HG02798 (cell line): ENCODE results near the gene LALBA.
"Not testable (repeated sequence)": the region's sequence is repeated elsewhere in the genome, so short reads cannot be mapped to it uniquely, and the experiment has no call there.

Experiments
- ATAC-seq: cut with Tn5 transposase; IDR thresholded peaks from one replicate; pipeline ENCODE4 v1.9.1; 2021; ENCODE audit warnings: mild to moderate bottlenecking; ENCODE audit not compliant: unreplicated experiment, poor library complexity

LALBA gene

DNA sequence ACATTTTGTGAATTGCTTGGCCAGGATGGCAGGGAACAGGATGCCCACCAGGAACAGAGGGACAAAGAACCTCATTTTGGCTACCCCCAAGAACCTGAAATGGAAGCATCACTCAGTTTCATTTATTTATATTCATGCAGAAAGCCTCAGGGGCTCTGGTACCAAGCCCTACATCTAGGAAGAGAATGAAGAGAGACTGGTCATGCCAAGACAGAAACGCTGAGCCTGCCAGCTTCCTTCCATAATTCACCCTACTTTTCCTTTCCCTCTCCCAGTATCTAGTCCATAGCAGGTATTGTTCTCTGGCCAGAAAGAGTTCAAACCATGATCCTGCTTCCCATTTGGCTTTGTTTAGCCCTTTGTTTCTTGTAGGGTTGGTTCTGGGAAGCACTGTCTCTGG is at the start of gene LALBA:
Gene LALBA (minus strand): TSS at position 101 of the 400 bp plus-strand sequence. CDS start 26 bp downstream, at position 75.
- ATAC-seq = no peak

DNA sequence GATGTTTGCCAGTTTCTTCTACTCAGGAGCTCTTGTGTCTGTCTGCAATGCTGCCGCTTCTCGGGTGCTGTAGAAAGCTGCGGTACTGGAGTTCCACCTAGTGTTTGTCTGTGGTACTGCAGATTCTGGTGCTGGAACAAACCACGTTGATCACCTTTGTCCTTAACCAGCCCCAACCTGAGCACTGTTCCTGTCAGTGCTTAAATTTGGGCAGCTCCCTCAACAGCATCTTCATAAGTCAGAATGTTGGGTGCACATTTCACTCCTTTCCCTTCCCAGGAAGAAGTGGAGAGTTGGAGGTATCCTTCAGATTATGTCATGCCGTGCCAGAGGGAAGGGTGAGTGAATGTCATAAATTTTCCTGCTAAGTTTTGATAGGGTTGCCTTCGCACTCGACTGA is 48.7 kb upstream of the LALBA start:
- peak; percentile 71 for ATAC-seq

DNA sequence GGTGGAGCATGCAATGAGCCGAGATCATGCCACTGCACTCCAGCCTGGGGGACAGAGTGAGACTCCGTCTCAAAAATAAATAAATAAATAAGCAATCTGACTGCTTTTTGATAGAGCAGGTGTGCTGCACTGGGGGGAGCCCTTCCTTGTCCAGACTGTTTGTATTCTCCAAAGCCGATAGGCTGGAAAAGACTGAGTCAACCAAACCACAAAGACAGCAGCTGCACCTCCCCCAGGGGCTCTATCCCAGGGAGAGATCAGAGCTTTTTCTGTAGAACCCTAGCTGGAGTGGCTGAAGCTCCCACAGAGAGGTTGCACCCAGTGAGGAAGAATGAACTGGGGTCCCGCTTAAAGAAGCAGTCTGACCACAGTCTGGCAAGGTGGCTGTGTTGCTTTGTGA is 45.8 kb upstream of the LALBA start:
- ATAC-seq = no peak

DNA sequence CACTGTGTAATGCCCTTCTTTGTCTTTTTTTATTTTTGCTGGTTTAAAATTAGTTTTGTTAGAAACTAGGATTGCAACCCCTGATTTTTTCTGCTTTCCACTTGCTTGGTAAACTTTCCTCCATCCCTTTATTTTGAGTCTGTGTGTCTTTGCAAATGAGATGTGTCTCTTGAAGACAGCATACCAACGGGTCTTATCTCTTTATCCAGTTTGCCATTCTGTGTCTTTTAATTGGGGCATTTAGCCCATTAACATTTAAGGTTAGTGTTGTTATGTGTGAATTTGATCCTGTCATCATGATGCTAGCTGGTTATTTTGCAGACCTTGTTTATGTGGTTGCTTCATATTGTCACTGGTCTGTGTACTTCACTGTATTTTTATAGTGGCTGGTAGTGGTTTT is 43.5 kb upstream of the LALBA start:
- ATAC-seq = no peak

DNA sequence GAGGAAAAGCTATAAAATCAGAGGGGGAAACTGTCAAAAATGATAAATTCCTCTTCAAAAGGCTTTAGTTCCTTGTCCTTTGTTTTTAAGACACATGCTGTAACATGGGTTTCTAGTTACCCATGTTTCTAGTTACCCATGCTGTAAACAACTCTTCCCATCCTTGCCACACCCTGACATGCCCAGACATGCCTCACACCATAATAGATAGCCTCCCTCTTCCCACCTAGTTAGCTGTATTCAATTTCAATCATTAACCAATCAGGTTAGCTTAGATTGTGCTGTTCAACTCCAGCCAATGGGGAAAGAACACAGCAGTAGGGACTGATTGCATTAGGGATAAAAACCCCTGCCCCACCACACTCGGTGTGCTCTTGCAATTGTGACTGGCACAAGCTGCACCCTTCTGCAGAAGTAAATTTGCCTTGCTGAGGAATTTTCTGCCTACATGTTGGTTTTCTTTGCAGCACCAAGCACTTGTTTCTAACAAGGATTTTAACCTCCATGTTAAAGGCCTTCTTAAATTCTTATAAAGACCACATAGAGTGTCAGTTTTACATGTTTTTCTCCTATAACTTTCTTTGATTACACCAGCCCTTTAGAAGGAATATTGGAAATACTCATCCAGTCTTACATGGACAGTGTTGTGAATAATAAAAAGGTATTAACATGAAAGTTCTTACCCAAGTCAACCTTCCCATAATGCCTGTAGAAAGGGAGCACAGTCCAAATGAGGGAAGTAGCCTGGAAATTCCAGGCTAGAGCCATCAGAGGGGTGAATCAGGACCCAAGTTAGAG is 32.5 kb upstream of the LALBA start:
- no peak for ATAC-seq

DNA sequence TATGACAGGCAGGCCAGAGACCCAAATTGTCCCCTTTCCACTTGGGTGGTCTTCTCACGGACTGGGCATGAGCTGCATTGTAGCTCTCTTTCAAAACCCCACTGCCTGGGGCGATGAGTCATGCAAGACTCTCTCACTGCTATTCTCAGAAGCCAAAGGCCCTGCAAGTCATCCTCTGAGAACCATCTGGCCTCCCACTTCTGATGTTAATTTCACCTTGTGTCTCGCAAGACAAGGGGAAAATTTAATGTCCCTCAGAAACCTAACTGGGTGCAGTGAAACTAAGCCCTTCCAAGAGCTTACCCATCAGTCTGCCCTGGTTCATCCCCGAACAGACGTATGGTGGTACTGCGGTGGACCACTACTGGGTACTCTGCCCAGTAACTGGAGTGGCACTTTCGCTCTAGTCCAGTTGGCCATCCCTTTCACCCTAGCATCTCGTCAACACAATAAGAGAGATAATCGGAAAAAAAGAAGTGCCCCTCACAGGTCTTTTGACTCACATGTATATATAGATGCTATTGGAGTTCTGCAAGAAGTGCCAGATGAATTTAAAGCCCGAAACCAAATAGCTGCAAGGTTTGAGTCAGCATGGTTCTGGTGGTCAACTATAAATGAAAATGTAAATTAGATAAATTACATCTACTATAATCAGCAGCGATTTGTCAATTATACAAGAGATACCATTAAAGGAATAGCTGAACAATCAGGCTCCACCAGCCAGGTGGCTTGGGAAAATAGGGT is 31.3 kb upstream of the LALBA start:
- peak; percentile 90 for ATAC-seq

DNA sequence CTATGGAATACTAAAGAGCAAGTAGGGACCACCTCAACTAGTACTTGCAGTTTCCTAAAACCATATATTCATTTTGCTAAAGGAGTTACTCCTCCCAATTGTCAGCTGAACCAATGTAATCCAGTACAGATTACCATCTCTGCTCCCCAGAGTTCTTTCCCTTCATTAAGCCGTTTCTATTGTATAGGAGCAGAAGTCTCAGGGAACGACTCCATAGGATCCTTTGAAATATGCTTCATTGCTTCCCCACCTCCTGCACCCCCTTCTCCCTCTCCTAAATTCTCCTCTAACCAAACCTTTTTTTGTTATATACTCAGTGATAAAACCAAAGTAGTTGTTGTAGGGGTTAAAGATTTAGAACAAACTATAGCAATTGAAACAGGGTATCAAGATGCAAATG is 30.7 kb upstream of the LALBA start:
- ATAC-seq = no peak

DNA sequence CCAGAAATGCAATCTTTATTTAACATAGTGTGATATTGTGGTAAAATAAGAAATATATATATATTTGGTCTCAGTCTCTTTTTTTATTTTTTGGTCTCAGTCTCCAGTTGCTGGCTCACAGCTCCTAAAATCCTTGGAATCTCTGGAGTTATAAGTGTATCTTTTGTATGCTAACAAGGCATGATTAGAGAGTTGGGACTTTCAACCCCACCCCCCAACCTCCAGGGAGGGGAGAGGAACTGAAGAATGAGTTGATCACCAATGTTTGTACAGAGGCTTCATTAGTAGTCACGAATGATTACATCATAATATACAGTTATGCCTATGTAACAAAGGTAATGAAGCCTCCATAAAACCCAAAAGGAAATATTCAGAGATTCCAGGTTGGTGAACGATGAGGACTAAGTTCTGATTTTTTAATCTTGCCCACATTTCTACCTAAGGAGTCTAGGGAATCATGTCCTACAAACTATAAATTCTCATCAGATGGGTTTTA is 22.8 kb upstream of the LALBA start:
- ATAC-seq = no peak

DNA sequence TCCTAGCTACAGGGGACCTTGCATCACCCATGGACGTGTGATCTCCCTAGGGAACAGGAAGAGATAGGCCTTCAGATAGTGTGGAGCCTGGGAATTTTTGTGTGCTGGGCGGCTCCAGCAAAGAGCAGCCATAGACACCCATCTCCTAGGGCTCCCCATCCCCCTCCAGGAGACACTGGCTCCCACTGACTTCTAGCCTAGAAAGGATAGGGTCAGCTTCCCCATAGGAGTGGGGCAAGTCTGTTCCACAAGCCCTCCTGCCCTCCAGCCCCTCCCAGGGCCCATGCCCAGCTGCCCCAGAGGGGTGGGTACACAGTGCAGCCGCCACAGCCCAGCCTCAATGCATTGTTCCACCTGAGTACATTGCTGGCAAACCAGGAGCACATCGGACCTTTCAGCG is 16.5 kb upstream of the LALBA start:
- ATAC-seq = no peak

DNA sequence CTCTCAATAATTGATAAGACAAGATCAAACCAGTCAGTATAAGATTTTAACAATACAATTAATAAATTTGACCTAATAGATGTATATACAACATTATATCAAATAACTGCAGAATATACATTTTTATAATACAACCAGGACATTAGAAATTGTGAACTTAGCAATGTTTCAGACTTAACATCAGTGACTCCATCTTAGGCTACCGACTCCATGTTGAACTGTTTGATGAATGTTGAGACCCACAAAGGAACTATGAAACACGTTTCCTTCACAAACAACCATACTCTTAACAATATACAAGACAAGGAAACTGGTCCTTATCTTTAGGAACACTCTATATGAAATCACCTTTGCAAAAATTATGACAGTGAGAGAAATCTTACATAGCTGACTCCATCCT is 13.9 kb upstream of the LALBA start:
- no peak for ATAC-seq

DNA sequence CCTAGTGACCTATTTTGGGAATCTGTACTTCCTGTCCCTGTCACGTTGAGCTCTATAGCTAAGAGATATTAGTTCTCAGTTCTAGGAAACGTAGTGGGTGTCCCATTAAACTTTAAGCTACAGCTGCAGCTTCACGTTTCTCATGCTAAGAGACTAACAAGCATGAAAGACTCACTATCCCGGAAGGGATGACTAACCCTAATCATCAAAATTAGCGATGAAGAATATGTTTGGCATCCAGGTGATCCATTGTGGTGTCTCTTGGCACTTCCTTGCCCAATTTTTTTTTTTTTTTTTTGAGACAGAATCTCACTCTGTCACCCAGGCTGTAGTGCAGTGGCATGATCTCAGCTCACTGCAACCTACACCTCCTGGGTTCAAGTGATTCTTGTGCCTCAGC is 11.0 kb upstream of the LALBA start:
- no peak for ATAC-seq

DNA sequence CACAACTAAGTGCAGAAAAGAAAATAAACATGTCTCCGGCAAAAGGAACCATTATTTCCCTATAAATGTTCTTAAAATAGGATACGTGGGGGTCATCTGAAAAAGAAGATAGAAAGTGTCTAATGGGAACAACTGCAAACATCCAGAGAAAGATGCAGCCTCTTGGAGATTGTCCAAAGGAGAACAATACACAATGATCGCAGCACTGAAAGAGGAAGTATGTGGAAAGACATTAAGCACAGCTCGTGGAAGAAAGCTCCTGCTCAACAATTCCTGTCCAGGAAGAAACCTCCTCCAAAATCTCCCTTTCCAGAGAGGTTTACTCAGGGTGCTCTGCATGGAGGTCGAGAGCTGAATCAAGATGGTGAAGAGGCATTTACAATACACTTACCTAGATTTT is 2.5 kb upstream of the LALBA start:
- ATAC-seq = no peak

DNA sequence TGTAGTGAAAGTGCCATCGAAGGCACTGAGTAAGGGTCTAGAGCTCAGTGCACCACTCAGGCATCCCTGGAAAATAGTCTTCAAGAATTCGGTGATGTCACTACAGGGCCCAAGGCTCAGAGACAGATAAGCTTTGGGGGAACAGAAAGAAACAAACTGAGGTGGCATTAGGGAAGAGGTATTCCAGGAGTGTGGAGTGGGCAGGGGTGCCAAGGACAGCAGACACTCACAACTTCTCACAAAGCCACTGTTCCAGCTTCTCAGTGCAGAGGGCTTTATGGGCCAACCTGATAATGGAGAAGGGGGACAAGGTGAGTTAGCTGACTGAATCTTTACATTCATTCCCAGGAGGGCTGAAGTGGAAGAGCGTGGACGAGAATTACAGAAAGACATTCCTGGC is 2.1 kb downstream of the LALBA start:
- ATAC-seq = no peak

DNA sequence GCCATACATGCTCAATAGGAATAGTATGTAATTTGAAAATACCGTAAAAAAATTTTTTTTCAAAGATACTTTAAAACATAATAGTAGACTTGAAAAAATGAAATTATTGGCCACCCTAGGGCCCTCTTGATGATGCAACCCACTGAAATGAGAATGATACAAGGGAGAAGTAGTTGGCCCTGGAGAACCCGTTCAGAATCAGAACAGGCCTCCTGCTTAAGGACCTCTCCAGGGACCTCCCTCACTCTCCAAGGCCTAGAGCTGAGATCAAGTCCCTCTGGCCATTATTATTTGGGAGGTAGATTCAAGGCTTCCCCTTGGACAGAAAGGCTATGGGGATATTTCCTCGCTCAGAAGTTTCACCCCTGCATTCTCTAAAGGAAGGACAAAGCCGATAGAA is 11.9 kb downstream of the LALBA start:
- ATAC-seq = no peak

DNA sequence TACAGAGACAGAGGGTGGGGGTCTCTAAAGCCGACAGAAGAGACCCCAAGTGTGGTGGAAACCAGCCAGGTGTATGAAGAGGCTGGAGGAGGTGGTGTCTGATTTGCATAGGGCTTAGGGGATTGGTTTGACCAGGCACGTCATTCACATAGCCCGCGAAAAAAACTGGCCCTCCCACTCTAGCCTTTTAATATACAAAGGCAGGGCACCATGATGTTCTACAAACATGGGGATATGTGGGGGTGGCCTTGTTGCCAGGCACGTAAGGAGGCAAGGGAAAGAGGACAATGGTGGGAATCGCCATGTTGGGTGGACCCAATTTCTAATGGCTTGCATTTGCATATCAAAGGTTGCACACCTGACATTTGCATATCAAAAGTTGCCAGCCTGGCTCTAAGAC is 13.2 kb downstream of the LALBA start:
- no peak for ATAC-seq

DNA sequence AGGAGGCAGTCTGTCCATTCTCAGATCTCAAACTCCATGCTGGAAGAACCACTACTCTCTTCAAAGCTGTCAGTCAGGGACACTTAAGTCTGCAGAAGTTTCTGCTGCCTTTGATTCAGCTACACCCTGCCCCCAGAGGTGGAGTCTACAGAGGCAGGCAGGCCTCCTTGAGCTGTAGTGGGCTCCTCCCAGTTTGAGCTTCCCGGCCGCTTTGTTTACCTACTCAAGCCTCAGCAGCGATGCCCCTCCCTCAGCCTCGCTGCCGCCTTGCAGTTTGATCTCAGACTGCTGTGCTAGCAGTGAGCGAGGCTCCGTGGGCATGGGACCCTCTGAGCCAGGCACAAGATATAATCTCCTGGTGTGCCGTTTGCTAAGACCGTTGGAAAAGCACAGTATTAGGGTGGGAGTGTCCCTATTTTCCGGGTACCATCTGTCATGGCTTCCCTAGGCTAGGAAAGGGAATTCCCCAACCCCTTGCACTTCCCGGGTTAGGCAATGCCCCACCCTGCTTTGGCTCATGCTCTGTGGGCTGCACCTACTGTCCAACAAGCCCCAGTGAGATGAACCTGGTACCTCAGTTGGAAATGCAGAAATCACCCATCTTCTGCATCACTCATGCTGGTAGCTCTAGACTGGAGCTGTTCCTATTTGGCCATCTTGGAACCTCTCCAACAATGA is 16.0 kb downstream of the LALBA start:
- not testable (repeated sequence) for ATAC-seq

DNA sequence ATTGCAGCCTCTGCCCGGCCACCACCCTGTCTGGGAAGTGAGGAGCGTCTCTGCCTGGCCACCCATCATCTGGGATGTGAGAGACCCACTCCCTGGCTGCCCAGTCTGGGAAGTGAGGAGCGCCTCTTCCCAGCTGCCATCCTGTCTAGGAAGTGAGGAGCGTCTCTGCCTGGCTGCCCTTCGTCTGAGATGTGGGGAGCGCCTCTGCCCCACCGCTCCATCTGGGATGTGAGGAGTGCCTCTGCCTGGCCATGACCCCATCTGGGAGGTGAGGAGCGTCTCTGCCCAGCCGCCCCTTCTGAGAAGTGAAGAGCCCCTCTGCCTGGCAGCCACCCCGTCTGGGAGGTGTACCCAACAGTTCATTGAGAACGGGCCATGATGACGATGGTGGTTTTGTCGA is 18.2 kb downstream of the LALBA start:
- not testable (repeated sequence) for ATAC-seq

DNA sequence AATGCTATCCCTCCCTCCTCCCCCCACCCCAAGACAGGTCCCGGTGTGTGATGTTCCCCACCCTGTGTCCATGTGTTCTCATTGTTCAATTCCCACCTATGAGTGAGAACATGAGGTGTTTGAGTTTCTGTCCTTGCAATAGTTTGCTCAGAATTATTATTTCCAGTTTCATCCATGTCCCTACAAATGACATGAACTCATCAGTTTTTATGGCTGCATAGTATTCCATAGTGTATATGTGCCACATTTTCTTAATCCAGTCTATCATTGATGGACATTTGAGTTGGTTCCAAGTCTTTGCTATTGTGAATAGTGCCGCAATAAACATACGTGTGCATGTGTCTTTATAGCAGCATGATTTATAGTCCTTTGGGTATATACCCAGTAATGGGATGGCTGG is 22.8 kb downstream of the LALBA start:
- not testable (repeated sequence) for ATAC-seq

DNA sequence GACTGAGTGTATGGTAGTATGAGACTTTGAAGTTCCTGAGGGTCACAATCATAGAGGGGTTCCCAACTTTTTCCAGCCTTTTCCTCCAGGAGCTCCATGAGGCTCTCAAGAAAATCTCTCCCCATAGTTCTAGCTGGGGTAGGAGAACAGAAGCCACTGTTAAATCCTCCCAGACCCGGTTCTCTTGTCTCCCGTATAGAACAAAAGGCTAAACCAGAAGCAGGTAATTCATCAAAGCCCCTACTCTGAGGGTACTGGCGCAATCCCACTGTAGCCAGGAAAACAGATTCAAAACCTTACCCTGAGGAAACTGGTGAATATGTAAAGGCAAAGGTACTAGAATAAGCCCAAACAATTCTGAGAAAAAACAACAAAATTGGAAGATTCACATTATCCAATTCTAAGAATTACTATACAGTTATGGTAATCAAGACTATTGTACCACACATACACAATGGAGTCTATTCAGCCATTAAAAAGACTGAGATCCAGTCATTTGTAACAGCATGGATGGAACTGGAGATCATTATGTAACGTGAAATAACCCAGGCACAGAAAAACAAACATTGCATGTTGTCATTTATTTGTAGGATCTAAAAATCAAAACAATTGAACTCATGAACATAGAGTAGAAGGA is 23.9 kb downstream of the LALBA start:
- no peak for ATAC-seq

DNA sequence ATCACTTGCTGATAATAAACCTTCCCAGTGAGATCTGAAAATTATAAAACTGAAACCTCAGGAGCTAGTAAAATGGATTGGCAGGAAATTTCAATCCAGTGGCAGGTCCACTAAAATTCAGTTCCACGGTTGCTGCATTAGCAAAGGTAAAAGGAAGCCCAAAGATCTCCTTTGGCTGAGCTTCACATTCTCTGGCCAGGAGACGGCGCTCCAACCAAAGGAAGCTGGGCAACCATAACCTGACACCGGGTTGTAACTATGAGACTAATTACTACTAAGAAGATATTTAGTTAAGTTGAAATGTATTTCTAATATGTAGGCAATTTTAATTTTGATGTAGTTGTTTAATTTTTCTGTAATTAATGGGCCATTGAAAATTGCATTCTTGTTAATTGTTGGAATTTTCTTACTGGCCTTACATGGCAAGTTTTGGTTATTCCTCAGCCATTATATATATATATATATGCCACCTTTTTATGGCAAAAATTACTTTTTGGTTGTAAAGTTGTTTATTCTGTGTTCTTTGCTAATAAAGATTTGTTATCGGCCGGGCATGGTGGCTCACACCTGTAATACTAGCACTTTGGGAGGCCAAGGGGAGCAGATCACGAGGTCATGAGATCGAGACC is 27.4 kb downstream of the LALBA start:
- no peak for ATAC-seq
